NCI-H2171 (cell line): Measurements from ENCODE around the gene DNASE2.

ENCODE experiments used
- DNase-seq: peaks from one replicate; lab custom pipeline; 2025; lab: John Stamatoyannopoulos, UW

Gene DNASE2

GRCh38 chr19:12834566-12834943 is 46.7 kb downstream of the DNASE2 start, which contains the start of gene RTBDN:
TSS of gene RTBDN (minus strand) at chr19:12834579. CDS start at chr19:12829979, 4,600 bp downstream.
- DNase-seq = peak; percentile 20

- DNase-seq = peak; percentile 68
Observed at GRCh38 chr19:12833738-12834565, 47.3 kb downstream of the DNASE2 start.

GRCh38 chr19:12833418-12833737 is 47.9 kb downstream of the DNASE2 start:
- no peak for DNase-seq

GRCh38 chr19:12828494-12828893 is 52.8 kb downstream of the DNASE2 start:
- DNase-seq = peak; percentile 80

GRCh38 chr19:12825254-12826131 is 55.8 kb downstream of the DNASE2 start:
- DNase-seq = no peak
